Neural progenitor cell (in vitro differentiated cells): ENCODE measurements around the gene BLOC1S4. TPM values are rescaled to one million over a fixed set of nuclear protein-coding genes. Genes with fewer than 3 reads are reported as not detected.

ENCODE experiments used
- DNase-seq: peaks from one replicate; pipeline ENCODE4 v3.0.0-alpha.2; 2016; ENCODE audit warnings: low spot score
- H2AFZ ChIP-seq: fragments of 200-600 bp; sonication (generic); replicated peaks from 2 replicates; pipeline ENCODE4 v1.6.1; 2016; ENCODE audit warnings: antibody characterized with exemption
- H3F3A ChIP-seq: fragments of 200-600 bp; sonication (generic); 2 replicates; pipeline ENCODE4 v1.6.1; 2016; ENCODE audit warnings: antibody characterized with exemption, low read depth
- H3K27ac ChIP-seq: fragments of 200-600 bp; sonication (generic); 2 replicates; pipeline ENCODE4 v1.5.1; 2016; ENCODE audit warnings: mild to moderate bottlenecking
- H3K27me3 ChIP-seq: fragments of 200-600 bp; sonication (generic); 2 replicates; pipeline ENCODE4 v1.6.1; 2016; ENCODE audit warnings: mild to moderate bottlenecking, moderate library complexity
- H3K36me3 ChIP-seq: fragments of 200-600 bp; sonication (generic); 2 replicates; pipeline ENCODE4 v1.5.1; 2016
- H3K4me1 ChIP-seq: fragments of 200-600 bp; sonication (generic); 2 replicates; pipeline ENCODE4 v1.6.1; 2016; ENCODE audit warnings: mixed run types
- H3K4me2 ChIP-seq: fragments of 200-600 bp; sonication (generic); 2 replicates; pipeline ENCODE4 v1.6.1; 2016
- H3K4me3 ChIP-seq: fragments of 200-600 bp; sonication (generic); 2 replicates; pipeline ENCODE4 v1.5.1; 2016
- H3K79me2 ChIP-seq: fragments of 200-600 bp; sonication (generic); 2 replicates; pipeline ENCODE4 v1.6.1; 2016; ENCODE audit warnings: low read depth
- H3K9ac ChIP-seq: fragments of 200-600 bp; sonication (generic); 2 replicates; pipeline ENCODE4 v1.6.1; 2016
- H3K9me3 ChIP-seq: fragments of 200-600 bp; sonication (generic); 2 replicates; pipeline ENCODE4 v1.5.1; 2016; ENCODE audit warnings: low read depth
- H4K20me1 ChIP-seq: fragments of 200-600 bp; sonication (generic); 2 replicates; pipeline ENCODE4 v1.6.1; 2016; ENCODE audit warnings: low read depth
- H3K27ac Mint-ChIP-seq: 3 replicates; pipeline ENCODE4 v1.8.0; 2021; ENCODE audit warnings: mixed read lengths
- H3K27me3 Mint-ChIP-seq: 2 replicates; pipeline ENCODE4 v1.8.0; 2022; ENCODE audit warnings: low read depth, mild to moderate bottlenecking, inconsistent platforms, moderate library complexity, mixed read lengths; ENCODE audit not compliant: insufficient read depth
- H3K36me3 Mint-ChIP-seq: 3 replicates; pipeline ENCODE4 v1.8.0; 2021; ENCODE audit warnings: mixed read lengths
- H3K4me1 Mint-ChIP-seq: 3 replicates; pipeline ENCODE4 v1.8.0; 2021; ENCODE audit warnings: mixed read lengths
- H3K4me3 Mint-ChIP-seq: 3 replicates; pipeline ENCODE4 v1.8.0; 2021; ENCODE audit warnings: mild to moderate bottlenecking, moderate library complexity, mixed read lengths
- H3K9me3 Mint-ChIP-seq: 3 replicates; pipeline ENCODE4 v1.8.0; 2020; ENCODE audit warnings: mixed read lengths
- CTCF ChIP-seq: fragments of 200-600 bp; sonication (generic); IDR thresholded peaks from 2 replicates; pipeline ENCODE4 v1.5.1; 2017; ENCODE audit warnings: antibody characterized with exemption, mild to moderate bottlenecking
- EZH2 ChIP-seq: fragments of 200-600 bp; sonication (generic); IDR thresholded peaks from 2 replicates; pipeline ENCODE4 v1.6.1; 2017; ENCODE audit warnings: antibody characterized with exemption, mild to moderate bottlenecking, moderate library complexity
- EZH2phosphoT487 ChIP-seq: fragments of 200-600 bp; sonication (generic); IDR thresholded peaks from 2 replicates; pipeline ENCODE4 v1.6.1; 2017; ENCODE audit warnings: antibody characterized with exemption
- total RNA-seq: library from RNA; depleted of rRNA; stranded (reverse); fragments of >200 nt; gene quantifications from 2 replicates; pipeline ENCODE4 v1.2.3, GENCODE V29; 2015; ENCODE audit warnings: low replicate concordance

Gene BLOC1S4
- total RNA-seq, 1 donor from 2014 or later, result 10.5 TPM

GRCh38 chr4:6731318-6731675 is 15.3 kb downstream of the BLOC1S4 start:
- Histone ChIP-seq H3F3A (peaks cover 14% of the 10 kb centered on the region), H3K79me2 (no peaks in the 10 kb centered on the region), H3K4me1 (peaks cover 7% of the 10 kb centered on the region), H3K4me2 (no peak overlapping the region), H3K36me3 (no peaks in the 10 kb centered on the region), H2AFZ (no peak overlapping the region), H3K27ac (no peak overlapping the region), H3K27me3 (no peaks in the 10 kb centered on the region), H3K9ac (no peak overlapping the region), H3K9me3 (no peaks in the 10 kb centered on the region), H4K20me1 (no peaks in the 10 kb centered on the region), H3K4me3 (no peak overlapping the region)
- Mint-ChIP-seq H3K27ac (no peak overlapping the region), H3K36me3 (no peaks in the 10 kb centered on the region), H3K4me3 (no peak overlapping the region), H3K4me1 (peaks cover 22% of the 10 kb centered on the region), H3K9me3 (no peaks in the 10 kb centered on the region), H3K27me3 (peaks cover 20% of the 10 kb centered on the region)
- no peak for DNase-seq
- no peak for TF ChIP-seq EZH2phosphoT487

GRCh38 chr4:6731780-6732179 is 15.8 kb downstream of the BLOC1S4 start:
- Histone ChIP-seq H3K4me2 (no peak overlapping the region), H3K4me1 (peaks cover 4% of the 10 kb centered on the region), H3K4me3 (no peak overlapping the region), H3K36me3 (no peaks in the 10 kb centered on the region), H4K20me1 (no peaks in the 10 kb centered on the region), H3K27ac (no peak overlapping the region), H3K9me3 (no peaks in the 10 kb centered on the region), H3K9ac (no peak overlapping the region), H3K79me2 (no peaks in the 10 kb centered on the region), H2AFZ (no peak overlapping the region), H3K27me3 (no peaks in the 10 kb centered on the region), H3F3A (peaks cover 9% of the 10 kb centered on the region)
- Mint-ChIP-seq H3K9me3 (no peaks in the 10 kb centered on the region), H3K4me1 (peaks cover 19% of the 10 kb centered on the region), H3K4me3 (no peak overlapping the region), H3K27me3 (peaks cover 20% of the 10 kb centered on the region), H3K27ac (peak overlapping the region; percentile 11), H3K36me3 (no peaks in the 10 kb centered on the region)
- DNase-seq, result no peak
- TF ChIP-seq EZH2phosphoT487, result no peak
- TF ChIP-seq EZH2, result no peak
- TF ChIP-seq CTCF, result no peak

DNA sequence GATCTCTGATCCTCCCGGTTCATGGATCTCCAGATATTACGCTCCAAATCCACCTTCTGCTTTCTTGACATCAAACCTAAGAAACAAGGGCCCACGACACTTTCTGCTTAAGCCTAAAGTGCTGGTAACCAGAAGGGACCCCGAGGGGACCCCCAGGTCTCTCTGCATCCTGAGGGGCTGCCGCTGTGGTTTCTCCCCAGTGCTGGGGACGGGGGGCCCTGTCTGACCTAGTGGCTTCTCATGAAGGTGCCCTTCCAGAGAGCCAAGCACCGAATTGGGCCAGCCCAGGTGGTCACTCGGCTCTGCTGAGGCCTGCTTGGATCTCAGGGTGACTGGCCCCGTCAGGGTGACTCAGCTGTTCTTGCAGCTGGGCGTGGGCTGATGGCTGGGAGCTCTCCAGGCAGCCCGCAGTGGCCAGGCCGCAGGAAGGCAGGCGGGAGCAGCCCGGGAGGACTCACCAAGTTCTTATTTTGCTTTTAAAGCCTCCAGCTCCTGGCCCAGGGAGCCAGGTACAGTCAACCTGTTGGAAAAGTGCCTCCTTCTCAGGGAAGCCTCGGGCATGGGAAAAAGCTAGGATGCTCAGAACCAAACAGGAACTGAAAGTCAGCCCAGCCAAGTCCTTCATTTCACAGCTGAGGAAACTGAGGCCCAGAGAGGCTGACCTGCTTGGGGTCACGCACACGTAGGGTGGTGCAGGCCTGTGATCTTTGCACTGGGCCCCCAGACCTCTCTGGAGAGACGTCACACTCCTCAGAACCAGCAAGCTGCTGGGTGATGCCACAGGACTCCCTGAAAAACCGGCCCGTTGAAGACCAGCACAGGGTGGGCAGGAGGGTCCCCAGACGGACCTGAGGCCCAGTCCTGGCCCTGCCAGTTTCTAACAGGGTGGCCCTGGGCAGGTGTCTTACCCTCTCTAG is 16.7 kb downstream of the BLOC1S4 start:
- no peak overlapping the region for H2AFZ ChIP-seq

More for the DNA sequence above, 16.7 kb downstream of the BLOC1S4 start:
- H3K9me3 Mint-ChIP-seq, result no peaks in the 10 kb centered on the region
- H3K4me3 Mint-ChIP-seq, result no peak overlapping the region
- DNase-seq, result no peak
- H3K36me3 ChIP-seq, result no peaks in the 10 kb centered on the region
- H3K27me3 ChIP-seq, result no peaks in the 10 kb centered on the region
- no peaks in the 10 kb centered on the region for H3K36me3 Mint-ChIP-seq
- no peaks in the 10 kb centered on the region for H3K9me3 ChIP-seq
- no peak overlapping the region for H3K4me3 ChIP-seq
- H3K4me2 ChIP-seq, result no peak overlapping the region
- H3K4me1 ChIP-seq, result no peaks in the 10 kb centered on the region
- H3K27ac Mint-ChIP-seq, result no peak overlapping the region
- no peak overlapping the region for H3K9ac ChIP-seq
- H3K79me2 ChIP-seq, result no peaks in the 10 kb centered on the region
- H3F3A ChIP-seq, result peaks cover 5% of the 10 kb centered on the region
- TF ChIP-seq CTCF, result no peak
- TF ChIP-seq EZH2, result no peak
- no peak for TF ChIP-seq EZH2phosphoT487
- H3K27ac ChIP-seq, result no peak overlapping the region
- peaks cover 20% of the 10 kb centered on the region for H3K27me3 Mint-ChIP-seq
- peaks cover 16% of the 10 kb centered on the region for H3K4me1 Mint-ChIP-seq
- H4K20me1 ChIP-seq, result no peaks in the 10 kb centered on the region
